Measurements from ENCODE around the gene PDE11A. TPM values are rescaled to one million over a fixed set of nuclear protein-coding genes. Genes with fewer than 3 reads are reported as not detected.

PDE11A gene
- total and polyA plus RNA-seq, 4 donors = 0.11 to 1.3 (median 0.25) TPM; not detected in 1

GRCh38 chr2:177592945-177593344, 479.6 kb downstream of the PDE11A start:
- Histone ChIP-seq H3K4me3 (no peak overlapping the region), H3K27ac (ENCODE audit: low read depth in 1 of 2, low read length in 1 of 2) (no peak overlapping the region), H3K36me3 (ENCODE audit: control insufficient read depth in 4 of 4, insufficient read depth in 4 of 4, low read length in 4 of 4) (no peaks in the 10 kb centered on the region), H3K9ac (ENCODE audit: insufficient read depth in 1 of 2, low read length in 2 of 2) (no peak overlapping the region), H3K4me1 (ENCODE audit: control insufficient read depth in 5 of 5, insufficient read depth in 5 of 5, low read length in 5 of 5) (peaks cover 0 to 4% (median 0%) of the 10 kb centered on the region in 5 donors), H3K27me3 (ENCODE audit: control insufficient read depth in 3 of 3, insufficient read depth in 3 of 3, low read length in 2 of 3) (no peaks in the 10 kb centered on the region), H3K9me3 (ENCODE audit: control insufficient read depth in 4 of 4, insufficient read depth in 3 of 4, low read length in 3 of 4) (no peaks in the 10 kb centered on the region)
- no peak for DNase-seq
- ATAC-seq (ENCODE audit: insufficient read depth, low FRiP score) = no peak
- no peak for TF ChIP-seq CTCF (IDR thresholded peaks at IDR 0.05; ENCODE audit: control extremely low read depth, extremely low read depth)

- H3K9me3 ChIP-seq (ENCODE audit: control insufficient read depth in 4 of 4, insufficient read depth in 3 of 4, low read length in 3 of 4) = no peaks in the 10 kb centered on the region
- TF ChIP-seq CTCF (IDR thresholded peaks at IDR 0.05; ENCODE audit: control extremely low read depth, extremely low read depth) = no peak
- DNase-seq (no peak), ATAC-seq (ENCODE audit: insufficient read depth, low FRiP score) (no peak)
- no peak overlapping the region for H3K27ac ChIP-seq (ENCODE audit: low read depth in 1 of 2, low read length in 1 of 2)
- H3K4me1 ChIP-seq (ENCODE audit: control insufficient read depth in 5 of 5, insufficient read depth in 5 of 5, low read length in 5 of 5) = no peaks in the 10 kb centered on the region
- no peak overlapping the region for H3K4me3 ChIP-seq
- no peaks in the 10 kb centered on the region for H3K27me3 ChIP-seq (ENCODE audit: control insufficient read depth in 3 of 3, insufficient read depth in 3 of 3, low read length in 2 of 3)
- no peak overlapping the region for H3K9ac ChIP-seq (ENCODE audit: insufficient read depth in 1 of 2, low read length in 2 of 2)
- no peaks in the 10 kb centered on the region for H3K36me3 ChIP-seq (ENCODE audit: control insufficient read depth in 4 of 4, insufficient read depth in 4 of 4, low read length in 4 of 4)
- WGBS, 2 donors = 87 to 93% methylated on average over 2 of the region's 2 CpGs
These were observed 480.2 kb downstream of the PDE11A start for GRCh38 chr2:177592397-177592796.

GRCh38 chr2:177589186-177589585, 483.4 kb downstream of the PDE11A start:
- H3K27me3 ChIP-seq (ENCODE audit: control insufficient read depth in 3 of 3, insufficient read depth in 3 of 3, low read length in 2 of 3) = no peaks in the 10 kb centered on the region
- no peaks in the 10 kb centered on the region for H3K9me3 ChIP-seq (ENCODE audit: control insufficient read depth in 4 of 4, insufficient read depth in 3 of 4, low read length in 3 of 4)
- H3K36me3 ChIP-seq (ENCODE audit: control insufficient read depth in 4 of 4, insufficient read depth in 4 of 4, low read length in 4 of 4) = no peaks in the 10 kb centered on the region
- ATAC-seq (ENCODE audit: insufficient read depth, low FRiP score) = no peak
- 69 to 91% methylated on average over 1 of the region's 1 CpG for WGBS, 2 donors
- peaks cover 0 to 4% (median 0%) of the 10 kb centered on the region in 5 donors for H3K4me1 ChIP-seq (ENCODE audit: control insufficient read depth in 5 of 5, insufficient read depth in 5 of 5, low read length in 5 of 5)
- H3K9ac ChIP-seq (ENCODE audit: insufficient read depth in 1 of 2, low read length in 2 of 2) = no peak overlapping the region
- no peak for DNase-seq
- H3K27ac ChIP-seq (ENCODE audit: low read depth in 1 of 2, low read length in 1 of 2) = no peak overlapping the region
- no peak overlapping the region for H3K4me3 ChIP-seq
- TF ChIP-seq CTCF (IDR thresholded peaks at IDR 0.05; ENCODE audit: control extremely low read depth, extremely low read depth) = no peak

GRCh38 chr2:177588671-177589070, 483.9 kb downstream of the PDE11A start:
- DNase-seq = no peak
- no peak overlapping the region for H3K27ac ChIP-seq (ENCODE audit: low read depth in 1 of 2, low read length in 1 of 2)
- 76 to 82% methylated on average over 3 of the region's 3 CpGs for WGBS, 2 donors
- no peaks in the 10 kb centered on the region for H3K36me3 ChIP-seq (ENCODE audit: control insufficient read depth in 4 of 4, insufficient read depth in 4 of 4, low read length in 4 of 4)
- H3K4me1 ChIP-seq (ENCODE audit: control insufficient read depth in 5 of 5, insufficient read depth in 5 of 5, low read length in 5 of 5) = peaks cover 0 to 4% (median 0%) of the 10 kb centered on the region in 5 donors
- no peak for TF ChIP-seq CTCF (IDR thresholded peaks at IDR 0.05; ENCODE audit: control extremely low read depth, extremely low read depth)
- H3K9ac ChIP-seq (ENCODE audit: insufficient read depth in 1 of 2, low read length in 2 of 2) = no peak overlapping the region
- H3K27me3 ChIP-seq (ENCODE audit: control insufficient read depth in 3 of 3, insufficient read depth in 3 of 3, low read length in 2 of 3) = no peaks in the 10 kb centered on the region
- H3K4me3 ChIP-seq = no peak overlapping the region
- ATAC-seq (ENCODE audit: insufficient read depth, low FRiP score) = no peak
- H3K9me3 ChIP-seq (ENCODE audit: control insufficient read depth in 4 of 4, insufficient read depth in 3 of 4, low read length in 3 of 4) = no peaks in the 10 kb centered on the region

Data from lung (tissue), 12 donors.